ENCODE measurements around the gene TBX15. TPM values are rescaled to one million over a fixed set of nuclear protein-coding genes. Genes with fewer than 3 reads are reported as not detected.

TBX15 gene
- total and polyA plus RNA-seq, 9 of the 15 experiments (the other 6 are each of a cell fraction or from before 2014, with no cell fraction given), result 0.03 to 3.4 (median 2.3) TPM

- no peak for TF ChIP-seq KLF16 (IDR thresholded peaks at IDR 0.05)
- TF ChIP-seq HSF4 (CRISPR knock-in tag; IDR thresholded peaks at IDR 0.05; ENCODE audit: borderline replicate concordance), result no peak
- no peak for TF ChIP-seq SIN3B (IDR thresholded peaks at IDR 0.05; ENCODE audit: low read depth)
- no peak for TF ChIP-seq THRAP3 (IDR thresholded peaks at IDR 0.05; ENCODE audit: borderline replicate concordance)
- TF ChIP-seq ZBED1 (IDR thresholded peaks at IDR 0.05), result no peak
- TF ChIP-seq THRB (CRISPR knock-in tag; conservative IDR thresholded peaks at IDR 0.05), result no peak
- TF ChIP-seq E2F5 (CRISPR knock-in tag; IDR thresholded peaks at IDR 0.05), result no peak
- no peak for TF ChIP-seq HLTF (IDR thresholded peaks at IDR 0.05)
- no peak for TF ChIP-seq FOXP1 (CRISPR knock-in tag; IDR thresholded peaks at IDR 0.05)
- no peak for TF ChIP-seq NFIC (IDR thresholded peaks at IDR 0.05)
- intact Hi-C loops (cut with micrococcal nuclease), result loop anchor here (2.0 to 5.0 kb wide), 2 partner anchors 787 to 854 kb away; no protein-coding TSS in a partner anchor
- Histone ChIP-seq H3K4me1 (replicated peaks in 1 of 2; ENCODE audit: control insufficient read depth in 2 of 2, insufficient read depth in 2 of 2, low read length in 2 of 2) (peaks cover 0 to 10% of the 10 kb centered on the region in 2 experiments; a peak in 1 of 5 replicates), H3K4me3 (no peak overlapping the region), H3K4me2 (ENCODE audit: insufficient read depth, low read length) (no peak overlapping the region), H3K27me3 (ENCODE audit: control insufficient read depth in 2 of 2, insufficient read depth in 2 of 2, low read length in 2 of 2) (peaks cover 5 to 29% of the 10 kb centered on the region in 2 experiments; a peak in 3 of 5 replicates), H3K79me2 (ENCODE audit: control insufficient read depth, insufficient read depth, low read length) (no peaks in the 10 kb centered on the region), H3K9me3 (replicated peaks; ENCODE audit: control insufficient read depth, insufficient read depth, low read depth, low read length) (no peaks in the 10 kb centered on the region), H4K20me1 (replicated peaks; ENCODE audit: control insufficient read depth, insufficient read depth, low read length) (no peaks in the 10 kb centered on the region), H3K36me3 (ENCODE audit: control insufficient read depth, insufficient read depth, low read length) (no peaks in the 10 kb centered on the region), H3K27ac (ENCODE audit: extremely low read depth, low read depth, low read length) (no peak overlapping the region), H2AFZ (ENCODE audit: low read depth, low read length) (no peak overlapping the region), H3K9ac (ENCODE audit: insufficient read depth in 1 of 2, low read depth in 2 of 2, low read length in 2 of 2) (no peak overlapping the region), H3K9me1 (ENCODE audit: control insufficient read depth, insufficient read depth, low read length) (no peaks in the 10 kb centered on the region)
- DNase-seq (ENCODE audit: extremely low read depth in 1 of 4, low spot score in 3 of 4) (no peak), FAIRE-seq (no peak), ATAC-seq (no peak)
- POLR2A ChIA-PET, result no interaction called here
- BruUV-seq (replicated peaks), result no TSS peak
- 0% methylated on average over 2 of the region's 2 CpGs for WGBS (ENCODE audit: insufficient coverage, low coverage, missing lambda C conversion rate)
- in situ Hi-C loops (cut with MboI), result no loop called here
- CTCF ChIA-PET (ENCODE audit: low intra/inter-chr PET ratio), result interaction anchor here (1.2 to 1.3 kb wide), 2 partner anchors 855 to 858 kb away, joined by 4 to 6 read pairs; no protein-coding TSS in a partner anchor
Observed at GRCh38 chr1:119009312-119009655, 21.1 kb upstream of the TBX15 start.
